Measurements from ENCODE around the gene WDR89.

The WDR89 gene

GRCh38 chr14:63641473-63642228 lies at the start of gene WDR89:
WDR89 (minus strand) TSS chr14:63641871; CDS start chr14:63599942, 41,929 bp downstream.
- peak; percentile 56 for TF ChIP-seq CTCF (IDR thresholded peaks at IDR 0.05; ENCODE audit: insufficient read depth, low read length, missing control alignments)
- ChIA-PET CTCF (interaction anchor here (0.8 to 2.5 kb wide), 12 partner anchors 8 to 662 kb away, joined by 3 to 12 read pairs (median 6); no protein-coding TSS in a partner anchor), POLR2A (interaction anchor here (0.6 to 1.3 kb wide), 4 partner anchors 13 to 245 kb away, joined by 3 to 9 read pairs (median 4); no protein-coding TSS in a partner anchor)
- peak; percentile 98 for DNase-seq (ENCODE audit: low read depth, low spot score)
- peak within 1 kb of the TSS; percentile 95 for H3K4me3 ChIP-seq (ENCODE audit: low read depth, low read length)

GRCh38 chr14:63689132-63689531 lies 47.5 kb upstream of the WDR89 start:
- ChIA-PET POLR2A (no interaction called here), CTCF (no interaction called here)
- DNase-seq (ENCODE audit: low read depth, low spot score): no peak

GRCh38 chr14:63686926-63687325 lies 45.3 kb upstream of the WDR89 start:
- POLR2A ChIA-PET: no interaction called here
- DNase-seq (ENCODE audit: low read depth, low spot score): no peak
- TF ChIP-seq CTCF (IDR thresholded peaks at IDR 0.05; ENCODE audit: insufficient read depth, low read length, missing control alignments): no peak
- no peak overlapping the region for H3K4me3 ChIP-seq (ENCODE audit: low read depth, low read length)
- CTCF ChIA-PET: interaction anchor here (1.0 kb wide), 1 partner anchor 83 kb away, joined by 5 read pairs; no protein-coding TSS in a partner anchor

More at GRCh38 chr14:63689132-63689531, 47.5 kb upstream of the WDR89 start:
- no peak overlapping the region for H3K4me3 ChIP-seq (ENCODE audit: low read depth, low read length)
- no peak for TF ChIP-seq CTCF (IDR thresholded peaks at IDR 0.05; ENCODE audit: insufficient read depth, low read length, missing control alignments)

GRCh38 chr14:63685401-63685800 lies 43.7 kb upstream of the WDR89 start:
- no peak overlapping the region for H3K4me3 ChIP-seq (ENCODE audit: low read depth, low read length)
- ChIA-PET CTCF (no interaction called here), POLR2A (no interaction called here)
- no peak for DNase-seq (ENCODE audit: low read depth, low spot score)
- no peak for TF ChIP-seq CTCF (IDR thresholded peaks at IDR 0.05; ENCODE audit: insufficient read depth, low read length, missing control alignments)

- ChIA-PET CTCF (no interaction called here), POLR2A (no interaction called here)
- no peak overlapping the region for H3K4me3 ChIP-seq (ENCODE audit: low read depth, low read length)
- no peak for TF ChIP-seq CTCF (IDR thresholded peaks at IDR 0.05; ENCODE audit: insufficient read depth, low read length, missing control alignments)
- DNase-seq (ENCODE audit: low read depth, low spot score): no peak
These were observed 41.3 kb upstream of the WDR89 start for GRCh38 chr14:63682727-63683593.

- no peak overlapping the region for H3K4me3 ChIP-seq (ENCODE audit: low read depth, low read length)
- POLR2A ChIA-PET: no interaction called here
- no peak for DNase-seq (ENCODE audit: low read depth, low spot score)
- no peak for TF ChIP-seq CTCF (IDR thresholded peaks at IDR 0.05; ENCODE audit: insufficient read depth, low read length, missing control alignments)
- CTCF ChIA-PET: no interaction called here
These were observed 36.9 kb upstream of the WDR89 start for GRCh38 chr14:63678536-63678935.

Measured in AG04449 (cell line).